Glomerular visceral epithelial cell (primary cell): Measurements from ENCODE around the gene SCART1.
"Not testable (repeated sequence)": the region's sequence is repeated elsewhere in the genome, so short reads cannot be mapped to it uniquely, and the experiment has no call there.

ENCODE experiments used
- DNase-seq: peaks from one replicate; pipeline ENCODE4 v3.0.0-alpha.2; 2016; ENCODE audit errors: extremely low spot score

The SCART1 gene

GRCh38 chr10:133474027-133474426 is 20.3 kb downstream of the SCART1 start:
- no peak for DNase-seq

GRCh38 chr10:133474665-133475424 is 21.1 kb downstream of the SCART1 start:
- no peak for DNase-seq

GRCh38 chr10:133475425-133475734 is 21.6 kb downstream of the SCART1 start:
- DNase-seq = no peak

GRCh38 chr10:133475821-133476640 is 22.3 kb downstream of the SCART1 start:
- no peak for DNase-seq

GRCh38 chr10:133476641-133476990 is 22.9 kb downstream of the SCART1 start:
- no peak for DNase-seq

- DNase-seq = no peak
Measured at GRCh38 chr10:133481086-133481643, 27.4 kb downstream of the SCART1 start.

- DNase-seq = no peak
Measured at GRCh38 chr10:133481657-133482056, 27.9 kb downstream of the SCART1 start.

- no peak for DNase-seq
Measured at GRCh38 chr10:133484818-133485217, 31.1 kb downstream of the SCART1 start.

- DNase-seq = no peak
Measured at GRCh38 chr10:133487085-133487484, 33.3 kb downstream of the SCART1 start.

GRCh38 chr10:133488354-133488753 is 34.6 kb downstream of the SCART1 start:
- no peak for DNase-seq

- DNase-seq = no peak
Measured at GRCh38 chr10:133489816-133490588, 36.3 kb downstream of the SCART1 start.

- not testable (repeated sequence) for DNase-seq
Measured at GRCh38 chr10:133493562-133493961, 39.8 kb downstream of the SCART1 start.

GRCh38 chr10:133497363-133497762 is 43.6 kb downstream of the SCART1 start:
- not testable (repeated sequence) for DNase-seq

GRCh38 chr10:133499176-133499575 is 45.4 kb downstream of the SCART1 start:
- DNase-seq = not testable (repeated sequence)

- not testable (repeated sequence) for DNase-seq
Measured at GRCh38 chr10:133500897-133501296, 47.2 kb downstream of the SCART1 start.

- no peak for DNase-seq
Measured at GRCh38 chr10:133509700-133510099, 56.0 kb downstream of the SCART1 start.

GRCh38 chr10:133511408-133511807 is 57.7 kb downstream of the SCART1 start:
- DNase-seq = no peak

GRCh38 chr10:133511907-133512528 is 58.3 kb downstream of the SCART1 start:
- no peak for DNase-seq

GRCh38 chr10:133515471-133515870 is 61.7 kb downstream of the SCART1 start:
- DNase-seq = no peak

- DNase-seq = no peak
Measured at GRCh38 chr10:133516057-133516456, 62.3 kb downstream of the SCART1 start.

GRCh38 chr10:133518517-133518916 is 64.8 kb downstream of the SCART1 start:
- DNase-seq = not testable (repeated sequence)
